GM08714 (cell line): Measurements from ENCODE around the gene NPS.

Experiments used
- H3K4me3 ChIP-seq: fragments of 200-500 bp; sonication (Bioruptor generic); 2 replicates; pipeline ENCODE4 v1.5.1; 2014; ENCODE audit warnings: mild to moderate bottlenecking, low read length, inconsistent platforms
- ZNF274 ChIP-seq: IDR thresholded peaks from 2 replicates; pipeline ENCODE4 v1.6.1; 2012; ENCODE audit warnings: mild to moderate bottlenecking, low read depth, low read length

The NPS gene, protein sequence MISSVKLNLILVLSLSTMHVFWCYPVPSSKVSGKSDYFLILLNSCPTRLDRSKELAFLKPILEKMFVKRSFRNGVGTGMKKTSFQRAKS

DNA sequence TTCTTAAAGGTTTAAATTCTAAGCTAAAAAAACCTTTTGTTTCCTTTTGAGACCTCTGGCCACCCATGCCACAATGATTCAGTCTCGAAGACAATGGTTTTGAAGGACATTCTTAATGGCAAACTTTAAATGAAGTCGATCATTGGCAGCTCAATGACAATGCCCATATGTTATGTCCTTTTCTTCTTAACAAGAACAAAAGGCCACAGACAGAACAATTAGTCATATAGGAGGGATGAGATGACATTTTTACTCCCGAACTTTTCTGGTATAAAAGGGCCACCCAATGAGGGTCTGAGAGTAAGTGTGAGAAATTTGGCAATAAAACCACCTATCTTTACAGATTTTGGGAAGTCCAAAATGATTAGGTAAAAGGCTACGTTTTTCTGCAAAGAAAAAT lies at the start of gene NPS:
Gene NPS (plus strand): TSS at position 301 of the 400 bp plus-strand sequence. CDS start 60 bp downstream, at position 361.
- TF ChIP-seq ZNF274, result no peak
- H3K4me3 ChIP-seq, result no peak within 1 kb of the TSS

DNA sequence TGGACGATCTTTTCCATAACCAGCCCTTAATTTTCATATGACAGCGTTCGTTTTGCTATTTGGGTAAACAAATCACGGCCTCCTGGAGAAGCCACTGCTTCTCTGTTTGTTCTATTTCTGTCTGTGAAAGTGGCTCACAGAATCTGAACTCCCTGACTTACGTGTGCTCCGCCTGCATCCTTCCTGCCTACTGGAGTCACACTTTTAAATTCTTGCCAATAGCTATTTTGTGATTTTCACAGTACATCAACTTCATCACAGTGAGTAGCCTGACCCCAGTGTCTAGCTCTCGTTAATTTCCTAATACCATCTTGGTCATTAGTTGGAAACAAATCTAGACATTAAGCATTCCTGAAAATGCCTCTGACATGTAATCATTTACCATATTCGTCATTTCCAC lies 49.0 kb upstream of the NPS start:
- TF ChIP-seq ZNF274, result no peak
- H3K4me3 ChIP-seq, result no peak overlapping the region

- no peak for TF ChIP-seq ZNF274
Observed at GRCh38 chr10:127506094-127506493, 43.0 kb upstream of the NPS start.

DNA sequence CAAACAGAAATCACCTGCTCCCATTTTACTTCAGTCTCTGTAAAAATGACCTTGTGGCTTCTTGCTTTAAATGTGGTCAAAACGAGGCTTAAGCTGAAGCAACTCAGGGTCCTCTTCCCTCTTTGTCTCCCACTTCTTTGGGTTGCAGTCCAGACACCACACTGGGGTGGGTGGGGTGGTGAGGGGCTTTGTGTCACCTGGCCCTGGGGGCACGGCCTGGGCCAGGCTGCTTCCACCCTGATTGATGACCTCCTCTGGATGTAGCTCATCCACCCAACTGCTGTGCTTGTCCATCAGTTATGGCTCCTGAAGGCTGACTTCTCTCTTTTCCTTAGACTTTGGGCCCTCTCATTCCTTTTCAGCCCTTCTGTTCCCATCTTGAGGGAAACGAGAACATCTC lies 26.8 kb upstream of the NPS start:
- no peak for TF ChIP-seq ZNF274
- H3K4me3 ChIP-seq, result no peak overlapping the region

More at GRCh38 chr10:127506094-127506493, 43.0 kb upstream of the NPS start:
- no peak overlapping the region for H3K4me3 ChIP-seq

DNA sequence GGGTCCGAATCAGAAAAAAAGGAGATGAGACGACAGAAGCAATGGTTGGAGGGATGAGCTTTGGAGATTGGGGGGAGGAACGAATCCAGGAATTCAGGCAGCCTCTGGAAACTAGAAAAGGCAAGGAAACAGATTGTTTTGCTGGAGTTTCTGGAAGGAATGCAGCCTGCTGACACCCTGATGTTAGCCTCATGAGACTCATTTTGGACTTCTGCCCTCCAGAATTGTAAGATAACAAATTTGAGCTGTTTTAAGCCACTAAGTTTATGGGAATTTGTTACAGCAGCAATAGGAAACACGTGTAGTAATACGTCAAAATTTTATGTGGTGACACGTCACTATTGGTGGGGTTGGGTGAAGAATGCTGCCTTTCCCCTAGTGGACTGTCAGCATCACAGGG lies 25.6 kb upstream of the NPS start:
- no peak for TF ChIP-seq ZNF274
- no peak overlapping the region for H3K4me3 ChIP-seq

DNA sequence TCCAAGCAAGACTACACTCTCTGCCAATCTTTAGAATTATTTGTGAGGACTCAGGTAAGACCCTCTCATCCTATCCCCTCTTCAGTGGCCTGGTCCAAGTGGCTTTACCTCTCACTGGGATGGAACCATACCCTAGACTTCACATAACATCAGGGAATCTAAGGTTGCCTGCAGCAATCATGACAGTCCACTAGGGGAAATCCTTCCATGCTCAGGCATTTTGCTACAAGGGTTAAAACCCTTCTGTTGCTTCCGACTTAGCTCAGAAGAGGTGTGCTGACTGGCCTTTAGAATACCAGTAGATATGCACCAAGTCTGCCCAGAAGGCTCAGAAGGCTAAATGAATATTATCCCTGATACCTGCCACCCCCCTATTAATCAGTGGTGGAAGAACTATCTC lies 24.9 kb upstream of the NPS start:
- no peak for TF ChIP-seq ZNF274
- H3K4me3 ChIP-seq, result no peak overlapping the region

DNA sequence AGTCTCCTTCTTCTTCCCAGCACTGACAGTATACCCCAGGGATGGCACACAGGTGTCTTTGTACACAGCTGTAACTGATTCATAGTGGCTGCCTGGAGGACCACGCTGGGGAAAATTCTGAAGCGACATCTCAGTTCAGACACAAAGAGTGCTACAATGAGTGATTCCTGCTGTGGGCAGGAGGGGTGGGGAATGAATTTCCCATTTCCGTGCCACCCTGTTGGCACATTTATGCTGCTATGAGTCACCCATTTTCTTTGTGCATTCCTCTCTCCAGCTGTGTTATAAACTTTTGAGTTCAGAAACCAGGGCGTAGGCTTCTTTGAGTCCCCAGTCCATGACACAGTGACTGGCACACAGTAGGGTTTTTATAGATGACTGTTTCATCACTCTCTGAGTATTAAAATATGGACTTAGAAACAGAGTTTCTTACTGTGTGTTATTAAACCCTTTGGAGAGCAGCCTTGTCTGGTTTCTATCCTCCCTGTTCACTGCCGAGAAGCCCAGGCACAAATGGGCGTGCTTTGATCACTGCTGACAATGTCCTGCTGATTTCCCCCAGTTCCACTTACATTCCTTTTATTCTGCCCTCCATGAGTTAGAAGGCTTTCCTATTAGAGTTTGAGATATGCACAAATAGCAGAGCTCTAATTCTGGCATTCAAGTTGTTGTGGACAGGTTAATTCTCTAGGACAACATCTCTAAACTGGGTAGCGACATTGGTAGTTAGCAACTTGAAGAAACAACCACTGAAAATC lies 24.0 kb upstream of the NPS start:
- no peak for TF ChIP-seq ZNF274

GRCh38 chr10:127525686-127526085 lies 23.4 kb upstream of the NPS start:
- H3K4me3 ChIP-seq, result no peak overlapping the region
- TF ChIP-seq ZNF274, result no peak

More for the DNA sequence above, 24.0 kb upstream of the NPS start:
- no peak overlapping the region for H3K4me3 ChIP-seq

GRCh38 chr10:127526161-127526560 lies 22.9 kb upstream of the NPS start:
- H3K4me3 ChIP-seq, result no peak overlapping the region
- TF ChIP-seq ZNF274, result no peak

DNA sequence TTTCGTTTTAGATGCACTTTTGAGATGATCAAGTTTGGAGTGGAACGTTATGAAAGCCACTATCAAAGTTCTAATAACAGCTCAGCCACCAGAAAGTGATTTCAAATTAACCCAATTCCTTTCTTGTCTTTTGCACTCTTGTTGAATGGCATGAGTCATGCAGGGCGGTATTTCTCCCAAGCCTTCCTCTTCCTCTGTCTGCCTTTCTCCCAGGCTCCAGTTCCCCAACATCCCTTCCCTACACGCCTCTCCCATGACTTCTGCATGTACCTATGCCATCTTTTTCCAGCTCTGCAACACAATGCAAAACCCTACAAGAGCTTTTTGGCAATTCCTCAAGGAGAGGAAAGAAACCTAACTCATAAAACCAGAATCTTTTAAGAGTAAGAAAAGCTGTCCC lies 21.8 kb upstream of the NPS start:
- TF ChIP-seq ZNF274, result no peak
- no peak overlapping the region for H3K4me3 ChIP-seq

GRCh38 chr10:127527891-127528290 lies 21.2 kb upstream of the NPS start:
- TF ChIP-seq ZNF274, result no peak
- no peak overlapping the region for H3K4me3 ChIP-seq

DNA sequence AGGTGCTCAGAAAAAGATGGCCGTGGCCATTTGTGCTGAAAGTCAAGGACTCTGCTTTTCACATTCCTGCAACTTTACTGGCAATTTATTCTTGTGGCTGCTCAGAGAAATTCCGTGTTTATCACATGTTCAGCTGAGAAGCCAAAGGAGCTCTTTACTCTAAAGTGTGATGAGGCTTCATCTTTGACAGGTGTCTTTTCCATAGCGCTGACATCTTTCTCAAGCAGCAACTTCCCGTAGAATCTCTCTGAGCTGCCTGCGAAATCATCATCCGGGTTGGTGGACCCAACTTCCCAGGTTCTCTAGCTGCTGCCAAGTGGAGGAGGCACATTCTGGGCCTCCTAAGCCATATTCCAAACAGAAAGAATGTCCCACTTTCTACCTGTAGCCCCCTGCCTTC lies 16.9 kb upstream of the NPS start:
- H3K4me3 ChIP-seq, result no peak overlapping the region
- no peak for TF ChIP-seq ZNF274

DNA sequence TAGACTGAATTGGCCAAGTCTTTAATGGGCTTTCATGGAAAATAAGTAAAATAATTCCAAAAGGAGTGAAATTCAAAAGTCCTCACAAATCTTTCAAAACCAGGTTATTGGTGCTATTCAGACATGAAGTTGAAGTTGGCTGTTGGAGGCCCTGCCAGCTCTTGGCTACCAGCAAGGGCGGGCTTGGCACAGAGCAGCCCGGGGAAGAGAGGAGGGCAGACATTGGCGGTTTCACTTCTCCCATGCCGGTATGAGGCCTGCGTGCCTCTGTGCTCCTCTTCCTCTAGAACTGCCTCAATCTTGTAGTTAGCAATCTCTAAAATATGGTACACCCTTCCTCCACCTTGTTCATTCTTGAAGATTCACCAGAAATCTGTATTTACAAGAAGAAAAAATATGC lies 16.4 kb upstream of the NPS start:
- no peak overlapping the region for H3K4me3 ChIP-seq

GRCh38 chr10:127534074-127534473 lies 15.0 kb upstream of the NPS start:
- TF ChIP-seq ZNF274, result no peak
- no peak overlapping the region for H3K4me3 ChIP-seq

More for the DNA sequence above, 16.4 kb upstream of the NPS start:
- TF ChIP-seq ZNF274, result no peak

- no peak for TF ChIP-seq ZNF274
- H3K4me3 ChIP-seq, result no peak overlapping the region
Observed at GRCh38 chr10:127534496-127534895, 14.6 kb upstream of the NPS start.
